B cell (primary cell): ENCODE data around the gene NUBP2. TPM values are rescaled to one million over a fixed set of nuclear protein-coding genes. Genes with fewer than 3 reads are reported as not detected.

Experiments
- ATAC-seq: fragments of 200-7000 bp; cut with Tn5 transposase; one replicate; pipeline ENCODE4 v1.10.0; 2021; ENCODE audit warnings: low read depth, mild to moderate bottlenecking, moderate number of reproducible peaks, moderate library complexity
- CTCF ChIA-PET: fragments of 350-600 bp; sonication (Branson Sonifier 250); formaldehyde crosslinking; loops from one replicate; lab custom pipeline; 2021; ENCODE audit warnings: antibody characterized with exemption, inconsistent platforms; lab: Charles Lee
- POLR2A ChIA-PET: fragments of 350-600 bp; sonication (Branson Sonifier 250); formaldehyde crosslinking; loops from one replicate; lab custom pipeline; 2021; ENCODE audit warnings: antibody characterized with exemption; lab: Charles Lee
- DNase-seq: peaks from one replicate; pipeline ENCODE4 v3.0.0; 2013
- H2AFZ ChIP-seq: 2 replicates; pipeline ENCODE4 v1.6.1; 2012; ENCODE audit warnings: mild to moderate bottlenecking, low read depth, low read length; ENCODE audit not compliant: insufficient read depth, poor library complexity, severe bottlenecking
- H3K27ac ChIP-seq, 2 donors: 1 replicate in 1 of 2; 2 replicates in 1 of 2; pipeline ENCODE4 v1.5.1; 2012 to 2013; ENCODE audit warnings: low read length in 2 of 2, mild to moderate bottlenecking in 2 of 2, moderate library complexity in 1 of 2
- H3K27me3 ChIP-seq, 4 experiments: fragments of 200-600 bp in 1 of 4; sonication (generic) in 1 of 4; replicated peaks in 1 of 4; 1 replicate in 2 of 4; 2 replicates in 2 of 4; pipeline versions ENCODE4 v1.6.1 to v1.7.0; 2013 to 2016; ENCODE audit warnings: low read length in 3 of 4, mild to moderate bottlenecking in 2 of 4, mixed read lengths in 1 of 4, moderate library complexity in 1 of 4; ENCODE audit not compliant: insufficient read depth in 4 of 4, control insufficient read depth in 3 of 4; ENCODE audit errors: control extremely low read depth in 1 of 4
- H3K36me3 ChIP-seq, 2 experiments: replicated peaks in 1 of 2; 1 replicate in 1 of 2; 2 replicates in 1 of 2; pipeline versions ENCODE4 v1.6.1 to v1.7.1; 2013; ENCODE audit warnings: low read length in 1 of 2; ENCODE audit not compliant: insufficient read depth in 2 of 2, control insufficient read depth in 1 of 2; ENCODE audit errors: control extremely low read depth in 1 of 2, extremely low read depth in 1 of 2
- H3K4me1 ChIP-seq, 2 donors: fragments of 200-600 bp in 1 of 2; sonication (generic) in 1 of 2; 1 replicate in 1 of 2; 2 replicates in 1 of 2; pipeline versions ENCODE4 v1.5.1 to v1.6.1; 2013 to 2017; ENCODE audit warnings: low read length in 2 of 2; ENCODE audit not compliant: control insufficient read depth in 2 of 2, insufficient read depth in 2 of 2
- H3K4me2 ChIP-seq: replicated peaks from 2 replicates; pipeline ENCODE3; 2012; ENCODE audit warnings: mild to moderate bottlenecking, low read depth, low read length; ENCODE audit not compliant: poor library complexity, severe bottlenecking
- H3K4me3 ChIP-seq, 5 experiments: fragments of 200-600 bp in 1 of 5; sonication (generic) in 1 of 5; 1 replicate in 3 of 5; 2 replicates in 2 of 5; pipeline versions ENCODE4 v1.5.1 to v1.7.0; 2011 to 2016; ENCODE audit warnings: low read length in 4 of 5, mild to moderate bottlenecking in 4 of 5, low read depth in 2 of 5, control low read depth in 1 of 5, moderate library complexity in 1 of 5; ENCODE audit not compliant: insufficient read depth in 1 of 5; ENCODE audit errors: control extremely low read depth in 1 of 5, extremely low read depth in 1 of 5
- H3K79me2 ChIP-seq: fragments of 200-600 bp; sonication (generic); one replicate; pipeline ENCODE4 v1.6.0; 2016; ENCODE audit warnings: low read length; ENCODE audit not compliant: control insufficient read depth, insufficient read depth
- H3K9ac ChIP-seq: fragments of 200-600 bp; sonication (generic); 2 replicates; pipeline ENCODE4 v1.6.1; 2017; ENCODE audit warnings: mild to moderate bottlenecking, low read length, moderate library complexity
- H3K9me3 ChIP-seq, 3 donors: one replicate each; pipeline versions ENCODE4 v1.6.1 to v1.7.1; 2013; ENCODE audit warnings: low read length in 2 of 3; ENCODE audit not compliant: control insufficient read depth in 2 of 3, insufficient read depth in 1 of 3; ENCODE audit errors: control extremely low read depth in 1 of 3
- H4K20me1 ChIP-seq: 2 replicates; pipeline ENCODE4 v1.6.0; 2012; ENCODE audit warnings: mild to moderate bottlenecking, low read length; ENCODE audit not compliant: insufficient read depth, control insufficient read depth, poor library complexity, severe bottlenecking
- H3K27ac Mint-ChIP-seq: one replicate; pipeline ENCODE4 v1.8.0; 2021; ENCODE audit warnings: mixed read lengths
- H3K27me3 Mint-ChIP-seq: one replicate; pipeline ENCODE4 v1.8.0; 2021; ENCODE audit warnings: mixed read lengths
- H3K4me1 Mint-ChIP-seq: one replicate; pipeline ENCODE4 v1.8.0; 2021; ENCODE audit warnings: mixed read lengths
- H3K4me3 Mint-ChIP-seq: one replicate; pipeline ENCODE4 v1.8.0; 2021; ENCODE audit warnings: mixed read lengths
- H3K9me3 Mint-ChIP-seq: one replicate; pipeline ENCODE4 v1.8.0; 2022; ENCODE audit warnings: mixed read lengths; ENCODE audit not compliant: insufficient read depth
- CTCF ChIP-seq: fragments of 200-600 bp; IDR thresholded peaks from one replicate; pipeline ENCODE4 v1.8.0; 2022; ENCODE audit warnings: antibody characterized with exemption, mild to moderate bottlenecking
- EZH2 ChIP-seq: IDR thresholded peaks from 2 replicates; pipeline ENCODE4 v1.6.1; 2012; ENCODE audit warnings: borderline replicate concordance, low read depth, mild to moderate bottlenecking, moderate library complexity, low read length; ENCODE audit not compliant: insufficient read depth, poor library complexity, severe bottlenecking
- WGBS: methylation state at CpG from one replicate; pipeline ENCODE4 v1.1.5; 2013; ENCODE audit warnings: missing lambda C conversion rate; ENCODE audit not compliant: insufficient coverage; 5-methylcytosine and 5-hydroxymethylcytosine counted together
- intact Hi-C: fragments of 100-400 bp; cut with micrococcal nuclease; formaldehyde crosslinking; loops from one replicate; pipeline ENCODE4 v1.10.0; 2022
- polyA plus RNA-seq: library from polyadenylated mRNA; depleted of rRNA; stranded (reverse); fragments of >200 nt; gene quantifications from 2 replicates; pipeline ENCODE4 v1.2.3, GENCODE V29; 2012
- total RNA-seq, 2 donors: library from RNA; stranded (reverse); fragments of 120-200 nt in 1 of 2; gene quantifications; 1 replicate in 1 of 2; 2 replicates in 1 of 2; pipeline versions ENCODE4 v1.2.3 to v1.2.4, GENCODE V29; 2013 to 2022

Gene NUBP2
- total and polyA plus RNA-seq, 2 donors (not counting 1 experiment from before 2014, with no cell fraction given): 50.2 to 71.7 TPM

GRCh38 chr16:1772362-1772907 is 10.3 kb upstream of the NUBP2 start, which contains the start of gene EME2:
Gene EME2 (plus strand): TSS chr16:1772810. CDS start chr16:1773228, 418 bp downstream.
- Histone ChIP-seq H3K36me3 (peaks cover 0 to 28% of the 10 kb centered on the region in 2 experiments), H3K4me2 (peak within 1 kb of the TSS; percentile 99), H3K27ac (peak within 1 kb of the TSS; percentile 38 to 90), H3K27me3 (no peaks in the 10 kb centered on the region), H2AFZ (peak within 1 kb of the TSS; percentile 81), H3K4me1 (peaks cover 22 to 35% of the 10 kb centered on the region in 2 donors), H4K20me1 (peaks cover 60% of the 10 kb centered on the region), H3K4me3 (peak within 1 kb of the TSS; percentile 53 to 87 (median 82)), H3K9ac (peak within 1 kb of the TSS; percentile 84), H3K9me3 (no peaks in the 10 kb centered on the region), H3K79me2 (peaks cover 31% of the 10 kb centered on the region)
- POLR2A ChIA-PET: interaction anchor here (0.6 to 4.4 kb wide), 4 partner anchors 10 to 157 kb away, joined by 3 to 27 read pairs (median 3); partner anchors contain the start of genes NUBP2 and SPSB3
- Mint-ChIP-seq H3K27me3 (no peaks in the 10 kb centered on the region), H3K9me3 (no peaks in the 10 kb centered on the region), H3K4me1 (peaks cover 27% of the 10 kb centered on the region), H3K4me3 (peak within 1 kb of the TSS; percentile 95), H3K27ac (peak within 1 kb of the TSS; percentile 97)
- CTCF ChIA-PET: interaction anchor here (0.6 to 3.2 kb wide), 4 partner anchors 9 to 716 kb away, joined by 3 to 15 read pairs (median 6); partner anchors contain the start of genes MAPK8IP3, NUBP2 and SPSB3
- ATAC-seq: no peak
- under 1% methylated on average over 53 of the region's 53 CpGs for WGBS
- intact Hi-C loops: loop anchor here (2.0 to 5.0 kb wide), 4 partner anchors 54 to 360 kb away; partner anchors contain the start of genes FAHD1, HAGH, MAPK8IP3 and UNKL
- TF ChIP-seq EZH2 (no peak), CTCF (no peak)
- peak; percentile 60 for DNase-seq
